Raji (cell line): ENCODE results near the gene CENATAC.
A peak's percentile ranks its signal among the peaks of the same experiment; 100 is the strongest.

Experiments used
- POLR2A ChIP-seq: IDR thresholded peaks from 2 replicates; pipeline ENCODE4 v1.6.1; 2011; ENCODE audit warnings: low read depth, low read length, control low read depth; ENCODE audit not compliant: insufficient read depth

The CENATAC gene

GRCh38 chr11:119030329-119031047 lies 32.5 kb downstream of the CENATAC start, which contains the start of gene SLC37A4:
TSS of gene SLC37A4 (minus strand) at chr11:119030877.
- peak; percentile 96 for TF ChIP-seq POLR2A

GRCh38 chr11:119031912-119032280 lies 34.0 kb downstream of the CENATAC start:
- TF ChIP-seq POLR2A = no peak

GRCh38 chr11:119034813-119035212 lies 36.9 kb downstream of the CENATAC start:
- no peak for TF ChIP-seq POLR2A

GRCh38 chr11:119038884-119039283 lies 40.9 kb downstream of the CENATAC start:
- no peak for TF ChIP-seq POLR2A

- TF ChIP-seq POLR2A = no peak
These were observed 44.0 kb downstream of the CENATAC start for GRCh38 chr11:119041821-119042514.

- no peak for TF ChIP-seq POLR2A
These were observed 45.0 kb downstream of the CENATAC start for GRCh38 chr11:119042927-119043326.

GRCh38 chr11:119044708-119045107 lies 46.8 kb downstream of the CENATAC start:
- no peak for TF ChIP-seq POLR2A

- TF ChIP-seq POLR2A = no peak
These were observed 48.6 kb downstream of the CENATAC start for GRCh38 chr11:119046489-119046888.

GRCh38 chr11:119047205-119047604 lies 49.3 kb downstream of the CENATAC start:
- no peak for TF ChIP-seq POLR2A

- TF ChIP-seq POLR2A = no peak
These were observed 50.7 kb downstream of the CENATAC start for GRCh38 chr11:119048644-119049043.

- no peak for TF ChIP-seq POLR2A
These were observed 51.1 kb downstream of the CENATAC start for GRCh38 chr11:119049081-119049480.

- no peak for TF ChIP-seq POLR2A
These were observed 53.7 kb downstream of the CENATAC start for GRCh38 chr11:119051440-119052162.

GRCh38 chr11:119052163-119052814 lies 54.4 kb downstream of the CENATAC start:
- TF ChIP-seq POLR2A = no peak

- TF ChIP-seq POLR2A = no peak
These were observed 56.5 kb downstream of the CENATAC start for GRCh38 chr11:119054418-119054817.

GRCh38 chr11:119055901-119056300 lies 58.0 kb downstream of the CENATAC start:
- TF ChIP-seq POLR2A = no peak
